Mesothelial cell of epicardium (in vitro differentiated cells): Measurements from ENCODE around the gene TUBB. TPM values are rescaled to one million over a fixed set of nuclear protein-coding genes. Genes with fewer than 3 reads are reported as not detected.

Experiments used
- DNase-seq, 2 experiments: peaks; one replicate each; pipeline ENCODE4 v3.0.0; 2021; ENCODE audit warnings: low spot score in 2 of 2; ENCODE audit not compliant: unreplicated experiment in 2 of 2
- H3K27ac Mint-ChIP-seq: 2 replicates; pipeline ENCODE4 v1.8.0; 2021; ENCODE audit warnings: mixed read lengths
- H3K27me3 Mint-ChIP-seq: 2 replicates; pipeline ENCODE4 v1.8.0; 2021; ENCODE audit warnings: low read depth, mixed read lengths
- H3K36me3 Mint-ChIP-seq: 2 replicates; pipeline ENCODE4 v1.8.0; 2021; ENCODE audit warnings: mixed read lengths
- H3K4me1 Mint-ChIP-seq: 2 replicates; pipeline ENCODE4 v1.8.0; 2021; ENCODE audit warnings: mixed read lengths
- H3K4me3 Mint-ChIP-seq: 2 replicates; pipeline ENCODE4 v1.8.0; 2021; ENCODE audit warnings: mild to moderate bottlenecking, moderate library complexity, mixed read lengths
- H3K9me3 Mint-ChIP-seq: 2 replicates; pipeline ENCODE4 v1.8.0; 2021; ENCODE audit warnings: mixed read lengths
- CTCF ChIP-seq: fragments of 200-600 bp; sonication (generic); IDR thresholded peaks from one replicate; pipeline ENCODE4 v1.5.0; 2021; ENCODE audit warnings: antibody characterized with exemption; ENCODE audit not compliant: unreplicated experiment
- total RNA-seq: library from RNA; stranded (reverse); gene quantifications from 3 replicates; pipeline ENCODE4 v1.2.1, GENCODE V29; 2021

The TUBB gene
- total RNA-seq, 1 donor from 2014 or later: 1,094 TPM

GRCh38 chr6:30687659-30688431, 32.3 kb upstream of the TUBB start:
- DNase-seq: no peak
- peak overlapping the region; percentile 92 for H3K27ac Mint-ChIP-seq
- peaks cover 71% of the 10 kb centered on the region for H3K4me1 Mint-ChIP-seq
- H3K9me3 Mint-ChIP-seq: no peaks in the 10 kb centered on the region
- TF ChIP-seq CTCF: no peak
- no peaks in the 10 kb centered on the region for H3K27me3 Mint-ChIP-seq
- H3K4me3 Mint-ChIP-seq: peak overlapping the region; percentile 81
- H3K36me3 Mint-ChIP-seq: no peaks in the 10 kb centered on the region

GRCh38 chr6:30688569-30688968, 31.6 kb upstream of the TUBB start:
- H3K36me3 Mint-ChIP-seq: no peaks in the 10 kb centered on the region
- H3K27ac Mint-ChIP-seq: peak overlapping the region; percentile 92
- no peak for DNase-seq
- H3K4me1 Mint-ChIP-seq: peaks cover 63% of the 10 kb centered on the region
- no peaks in the 10 kb centered on the region for H3K27me3 Mint-ChIP-seq
- no peak for TF ChIP-seq CTCF
- peak overlapping the region; percentile 81 for H3K4me3 Mint-ChIP-seq
- H3K9me3 Mint-ChIP-seq: no peaks in the 10 kb centered on the region

- no peak for TF ChIP-seq CTCF
- Mint-ChIP-seq H3K27me3 (no peaks in the 10 kb centered on the region), H3K36me3 (no peaks in the 10 kb centered on the region), H3K9me3 (no peaks in the 10 kb centered on the region), H3K4me3 (peak overlapping the region; percentile 89), H3K27ac (peak overlapping the region; percentile 96), H3K4me1 (peaks cover 57% of the 10 kb centered on the region)
- DNase-seq: no peak
These were observed 30.9 kb upstream of the TUBB start for GRCh38 chr6:30689022-30689865.

- peaks cover 54% of the 10 kb centered on the region for H3K4me1 Mint-ChIP-seq
- TF ChIP-seq CTCF: no peak
- H3K27me3 Mint-ChIP-seq: no peaks in the 10 kb centered on the region
- H3K9me3 Mint-ChIP-seq: no peaks in the 10 kb centered on the region
- H3K27ac Mint-ChIP-seq: peak overlapping the region; percentile 96
- no peaks in the 10 kb centered on the region for H3K36me3 Mint-ChIP-seq
- DNase-seq: no peak
- H3K4me3 Mint-ChIP-seq: peak overlapping the region; percentile 89
These were observed 30.2 kb upstream of the TUBB start for GRCh38 chr6:30689985-30690384.

- Mint-ChIP-seq H3K4me3 (peak within 1 kb of the TSS; percentile 89), H3K27ac (peak within 1 kb of the TSS; percentile 96), H3K27me3 (no peaks in the 10 kb centered on the region), H3K4me1 (peaks cover 52% of the 10 kb centered on the region), H3K9me3 (no peaks in the 10 kb centered on the region), H3K36me3 (no peaks in the 10 kb centered on the region)
- DNase-seq: peak; percentile 83 to 87
- no peak for TF ChIP-seq CTCF
These were observed 29.5 kb upstream of the TUBB start, which contains the start of gene NRM for GRCh38 chr6:30690403-30691207. Gene NRM, minus strand, starts transcription at chr6:30690984. Its CDS starts 10 bp downstream, at chr6:30690974.
